ENCODE results near the gene COL4A2.

Gene COL4A2

DNA sequence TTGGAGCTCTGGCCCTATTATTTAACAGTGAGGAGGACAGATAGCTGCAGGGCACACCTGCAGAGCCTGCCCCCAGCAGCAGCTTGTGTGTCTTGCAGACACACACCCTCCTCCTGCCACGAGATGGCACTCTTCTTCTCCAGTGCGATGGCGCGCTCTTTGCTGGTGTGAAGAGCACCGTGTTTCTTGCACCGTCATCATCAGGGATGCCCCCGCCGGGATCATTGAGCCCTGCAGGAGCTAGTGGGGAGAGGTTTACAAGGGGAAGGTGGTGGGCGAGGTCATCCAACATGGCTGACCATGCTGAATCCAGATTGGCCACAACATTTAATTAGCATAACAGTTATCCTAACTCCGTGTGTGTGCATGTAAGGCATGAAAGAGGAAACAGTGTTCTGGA, 148.9 kb downstream of the COL4A2 start:
- peak; percentile 56 for DNase-seq

GRCh38 chr13:110456550-110456949, 149.5 kb downstream of the COL4A2 start:
- no peak for DNase-seq

DNA sequence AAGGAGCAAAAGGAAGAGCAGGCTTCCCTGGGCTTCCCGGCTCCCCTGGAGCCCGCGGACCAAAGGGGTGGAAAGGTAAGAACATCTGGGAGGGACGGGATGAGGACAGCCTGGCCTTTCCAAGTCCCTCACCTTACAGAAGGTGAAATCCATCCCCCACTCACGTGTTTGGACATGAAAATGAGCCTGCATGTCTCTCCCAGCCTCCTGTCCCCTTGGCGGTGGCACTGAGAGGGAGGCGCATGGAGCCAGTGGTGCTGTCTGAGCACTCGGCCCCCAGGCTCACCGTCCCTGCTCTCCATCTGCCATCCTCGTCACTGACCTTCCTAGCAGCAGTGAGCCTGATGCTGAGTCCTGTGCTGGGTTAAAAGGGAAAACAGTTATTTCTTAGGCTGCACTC, 150.3 kb downstream of the COL4A2 start:
- no peak for DNase-seq

- DNase-seq: no peak
Measured at GRCh38 chr13:110458017-110458416, 150.9 kb downstream of the COL4A2 start.

GRCh38 chr13:110458594-110459365, 151.7 kb downstream of the COL4A2 start:
- no peak for DNase-seq

GRCh38 chr13:110462091-110462490, 155.0 kb downstream of the COL4A2 start:
- no peak for DNase-seq

GRCh38 chr13:110463156-110463555, 156.1 kb downstream of the COL4A2 start:
- no peak for DNase-seq

DNA sequence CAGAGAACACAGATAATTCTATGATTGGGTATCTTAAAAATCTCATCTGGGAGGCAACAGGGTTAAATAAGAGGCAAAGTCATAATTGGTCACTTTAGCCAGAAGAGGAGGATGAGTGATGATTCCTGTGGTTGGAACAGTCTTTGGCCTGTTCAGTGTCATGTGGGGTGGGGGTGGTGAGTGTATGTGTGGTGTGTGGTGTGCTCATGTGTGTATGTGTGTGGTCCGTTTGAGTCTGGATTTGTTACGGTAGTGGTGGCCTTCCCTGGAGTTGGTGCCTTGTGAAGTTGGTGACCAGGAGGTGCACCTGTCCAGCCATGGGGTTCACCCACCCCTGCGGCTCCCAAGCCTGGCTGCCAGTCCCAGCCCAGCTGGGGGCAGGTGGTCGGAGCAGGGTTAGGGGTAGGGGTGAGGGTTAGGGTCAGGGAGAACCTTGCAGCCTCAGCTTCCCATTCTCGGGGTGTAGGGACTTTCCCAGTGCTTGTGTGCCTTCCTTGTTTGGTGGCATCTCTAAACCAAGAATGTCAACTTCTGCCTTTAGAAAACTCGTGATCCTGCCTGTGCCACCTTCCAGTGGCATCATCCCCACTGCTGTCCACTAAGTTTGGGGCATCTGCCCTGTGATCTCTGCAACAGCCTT, 156.9 kb downstream of the COL4A2 start:
- no peak for DNase-seq

- no peak for DNase-seq
Measured at GRCh38 chr13:110464556-110465333, 157.7 kb downstream of the COL4A2 start.

DNA sequence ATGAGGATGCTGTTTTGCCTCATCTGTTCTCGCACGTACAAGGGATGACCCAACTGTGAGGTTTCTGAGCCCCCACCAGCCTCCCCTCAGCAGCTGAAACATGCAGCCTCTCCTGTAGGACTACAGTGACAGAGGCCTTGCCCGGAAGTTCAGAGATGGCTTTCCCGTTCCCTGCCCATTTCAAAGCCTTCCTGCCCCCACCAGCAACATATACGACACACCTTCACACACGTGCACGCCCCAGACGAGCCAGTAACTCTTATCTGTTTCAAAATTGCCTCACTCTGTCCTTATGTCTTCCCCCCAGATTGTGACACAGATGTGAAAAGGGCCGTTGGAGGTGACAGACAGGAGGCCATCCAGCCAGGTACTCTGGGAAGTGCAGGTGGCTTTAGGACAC, 158.6 kb downstream of the COL4A2 start:
- no peak for DNase-seq

DNA sequence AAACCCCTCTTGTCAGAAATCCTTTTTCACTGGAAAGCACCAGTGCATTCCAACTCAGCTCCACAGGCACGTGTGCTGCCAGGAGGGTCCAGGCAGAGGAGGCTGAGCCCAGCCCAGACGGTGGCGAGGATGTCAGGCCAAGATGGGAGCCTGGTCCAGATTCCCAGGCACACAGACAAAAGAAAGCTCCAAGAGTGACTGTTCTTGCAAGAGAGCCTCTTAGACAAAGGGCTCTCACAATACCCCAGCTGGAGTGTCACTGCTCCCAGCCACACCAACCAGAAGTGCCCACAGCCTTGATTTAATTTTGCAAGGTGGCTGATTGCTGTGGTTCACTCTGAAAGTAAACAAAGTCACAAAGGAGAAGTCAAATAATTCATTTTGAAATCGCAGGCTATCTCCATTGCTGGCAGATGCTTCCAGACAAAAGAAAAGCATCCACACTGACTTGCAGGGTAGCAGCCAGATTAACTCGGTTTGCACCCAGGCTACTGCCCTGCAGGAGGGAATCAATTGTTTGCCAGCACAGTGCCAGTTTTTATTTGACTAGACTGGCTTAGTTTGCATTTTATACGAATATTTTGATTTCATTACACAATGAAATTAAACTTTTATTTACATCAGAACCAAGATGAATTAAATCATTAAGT, 159.3 kb downstream of the COL4A2 start:
- no peak for DNase-seq

- no peak for DNase-seq
Measured at GRCh38 chr13:110467516-110468110, 160.5 kb downstream of the COL4A2 start.

DNA sequence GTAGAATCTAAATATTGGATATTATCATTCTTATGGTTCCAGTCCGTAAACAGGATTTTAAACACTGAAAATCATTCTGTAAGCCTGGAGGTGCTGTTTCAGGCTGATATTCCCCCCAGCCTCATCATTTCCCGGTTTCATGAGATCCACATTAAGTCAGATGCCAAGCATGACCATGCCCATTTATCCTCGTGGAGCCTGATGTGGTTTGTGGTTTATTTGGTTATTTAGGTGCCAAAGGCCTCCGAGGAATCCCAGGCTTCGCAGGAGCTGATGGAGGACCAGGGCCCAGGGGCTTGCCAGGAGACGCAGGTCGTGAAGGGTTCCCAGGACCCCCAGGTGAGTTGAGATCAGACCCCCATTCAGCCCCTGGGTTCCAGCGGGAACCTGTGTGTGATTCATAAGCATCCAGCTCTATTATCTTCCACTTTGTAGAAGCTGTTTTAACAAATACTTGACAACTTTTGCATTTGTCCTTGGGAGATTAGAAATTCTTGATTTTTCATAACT, 162.0 kb downstream of the COL4A2 start:
- no peak for DNase-seq

- no peak for DNase-seq
Measured at GRCh38 chr13:110469597-110469996, 162.5 kb downstream of the COL4A2 start.

- no peak for DNase-seq
Measured at GRCh38 chr13:110470272-110471009, 163.4 kb downstream of the COL4A2 start.

DNA sequence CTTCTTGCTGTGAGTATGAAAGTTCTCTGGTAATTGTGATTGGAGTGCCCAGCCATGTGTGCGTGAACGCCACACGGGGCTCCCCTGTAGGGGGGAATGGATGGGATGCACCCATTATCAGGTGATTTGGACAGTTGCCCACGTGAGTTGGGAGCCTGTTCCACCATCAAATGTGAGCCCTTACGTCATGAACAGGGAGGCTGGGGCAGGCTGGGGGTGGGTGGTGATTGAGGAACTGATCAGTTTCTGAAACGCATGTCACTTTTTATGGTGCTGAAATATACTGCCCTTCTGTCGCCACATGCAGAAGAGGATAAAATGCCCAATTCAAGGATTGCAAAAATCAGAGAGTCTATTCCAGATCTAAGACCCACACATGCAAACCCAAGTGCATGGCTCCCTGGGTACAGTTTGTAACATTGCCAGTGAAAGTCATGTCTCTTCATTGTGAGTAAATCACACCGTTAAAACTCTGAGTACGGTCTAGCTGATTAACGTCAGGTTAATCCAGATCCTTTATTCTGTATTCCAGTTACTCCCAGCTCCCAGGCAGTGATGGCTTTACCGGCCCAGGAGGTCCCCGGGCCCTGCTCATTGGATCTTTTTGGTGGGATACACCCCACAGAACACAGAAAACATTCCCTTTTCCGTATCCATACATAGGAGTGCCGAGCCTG, 164.2 kb downstream of the COL4A2 start:
- DNase-seq: no peak

- peak; percentile 33 for DNase-seq
Measured at GRCh38 chr13:110471833-110472162, 164.7 kb downstream of the COL4A2 start.

- DNase-seq: no peak
Measured at GRCh38 chr13:110472904-110473563, 165.9 kb downstream of the COL4A2 start.

- no peak for DNase-seq
Measured at GRCh38 chr13:110474713-110475112, 167.6 kb downstream of the COL4A2 start.

DNA sequence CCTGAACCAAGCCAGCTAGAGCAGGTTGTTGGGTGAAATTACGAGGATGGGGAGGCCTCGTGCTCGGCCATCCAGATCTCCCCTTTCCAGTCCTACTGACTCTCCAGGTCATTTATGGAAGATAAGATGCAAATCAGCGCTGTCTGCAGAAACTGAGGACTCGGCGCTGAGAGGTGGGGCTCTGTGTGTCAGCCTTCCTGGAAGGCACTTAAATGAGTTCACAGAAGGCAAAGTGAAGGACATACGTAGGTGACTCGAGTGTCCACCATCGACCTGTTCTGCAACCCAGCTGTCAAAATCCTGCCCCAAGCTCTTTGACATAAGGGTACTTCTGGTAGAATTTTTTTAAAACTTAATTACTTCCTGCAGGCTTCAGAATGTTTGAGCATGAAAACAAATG, 168.0 kb downstream of the COL4A2 start:
- DNase-seq: no peak

Measured in right kidney (tissue), 1 donor.